GM12878 (cell line): ENCODE measurements around the gene GAS6. TPM values are rescaled to one million over a fixed set of nuclear protein-coding genes. Genes with fewer than 3 reads are reported as not detected.

Source experiments
- ATAC-seq: fragments of 200-7000 bp; cut with Tn5 transposase; 3 replicates; pipeline ENCODE4 v1.9.1; 2020; ENCODE audit warnings: mild to moderate bottlenecking, moderate library complexity
- BruUV-seq: library from RNA; stranded (reverse); fragments of 400-500 nt; replicated peaks from 2 replicates; lab custom pipeline; 2021; lab: Mats Ljungman, UMichigan
- CTCF ChIA-PET: fragments of 300-600 bp; sonication (Branson Sonifier 250); formaldehyde crosslinking; extraction: SDS; loops from one replicate; lab custom pipeline; 2021; ENCODE audit warnings: inconsistent platforms; lab: Yijun Ruan, JAX
- POLR2A ChIA-PET: fragments of 350-600 bp; formaldehyde crosslinking; extraction: SDS; loops from one replicate; lab custom pipeline; 2021; ENCODE audit warnings: inconsistent platforms; lab: Charles Lee
- RAD21 ChIA-PET: fragments of 300-600 bp; sonication (Branson Sonifier 250); formaldehyde crosslinking; loops from one replicate; lab custom pipeline; 2023; ENCODE audit warnings: antibody characterized with exemption; ENCODE audit not compliant: unreplicated experiment; lab: Charles Lee
- SMC1A ChIA-PET: fragments of 300-600 bp; sonication (Branson Sonifier 250); formaldehyde crosslinking; loops from one replicate; lab custom pipeline; 2023; ENCODE audit not compliant: unreplicated experiment, uncharacterized antibody; lab: Charles Lee
- DNase-seq: peaks from one replicate; pipeline ENCODE4 v3.0.0-alpha.2; 2011; ENCODE audit warnings: low read depth, low spot score
- FAIRE-seq: peaks from 3 replicates; lab custom pipeline; 2011; peaks lifted over from hg19 to GRCh38; lab: Jason Lieb, UNC
- H2AFZ ChIP-seq: 2 replicates; pipeline ENCODE4 v1.6.0; 2011; ENCODE audit warnings: low read depth, low read length, control low read depth; ENCODE audit not compliant: control insufficient read depth
- H3K27ac ChIP-seq: 2 replicates; pipeline ENCODE4 v1.5.1; 2011; ENCODE audit warnings: control low read depth; ENCODE audit not compliant: control insufficient read depth, insufficient read depth
- H3K27me3 ChIP-seq, 2 experiments: replicated peaks in 1 of 2; 2 replicates each; pipeline versions ENCODE4 v1.6.0 to v1.6.1; 2011; ENCODE audit warnings: low read length in 1 of 2; ENCODE audit not compliant: control insufficient read depth in 2 of 2, insufficient read depth in 2 of 2
- H3K36me3 ChIP-seq, 2 experiments: 2 replicates each; pipeline ENCODE4 v1.5.1; 2011; ENCODE audit warnings: low read length in 1 of 2; ENCODE audit not compliant: control insufficient read depth in 2 of 2, insufficient read depth in 2 of 2
- H3K4me1 ChIP-seq: 2 replicates; pipeline ENCODE4 v1.6.1; 2011; ENCODE audit warnings: mild to moderate bottlenecking, low read length, moderate library complexity, mixed read lengths; ENCODE audit not compliant: control insufficient read depth, insufficient read depth
- H3K4me2 ChIP-seq: 2 replicates; pipeline ENCODE4 v1.6.0; 2011; ENCODE audit warnings: control low read depth; ENCODE audit not compliant: control insufficient read depth, insufficient read depth
- H3K4me3 ChIP-seq: fragments of 200-600 bp; sonication (generic); 2 replicates; pipeline ENCODE4 v1.5.1; 2016
- H3K79me2 ChIP-seq: 2 replicates; pipeline ENCODE4 v1.6.0; 2011; ENCODE audit warnings: low read length; ENCODE audit not compliant: control insufficient read depth, insufficient read depth
- H3K9ac ChIP-seq: 2 replicates; pipeline ENCODE4 v1.8.0; 2011; ENCODE audit warnings: low read length, control low read depth, mixed read lengths; ENCODE audit not compliant: control insufficient read depth, insufficient read depth
- H3K9me3 ChIP-seq: replicated peaks from 3 replicates; pipeline ENCODE4 v1.5.1; 2011; ENCODE audit warnings: mild to moderate bottlenecking, low read length; ENCODE audit not compliant: control insufficient read depth, insufficient read depth
- H4K20me1 ChIP-seq: 2 replicates; pipeline ENCODE4 v1.6.0; 2011; ENCODE audit not compliant: control insufficient read depth, insufficient read depth
- BHLHE40 ChIP-seq, 2 experiments: fragments of 450-650 bp in 1 of 2; IDR thresholded peaks; 2 replicates each; pipeline ENCODE4 v1.6.1; 2011 to 2017; ENCODE audit warnings: low read depth in 2 of 2, borderline replicate concordance in 1 of 2, improper control_type of control experiment in 1 of 2, low read length in 1 of 2, mild to moderate bottlenecking in 1 of 2
- CBX3 ChIP-seq: fragments of 200-600 bp; sonication (generic); IDR thresholded peaks from 2 replicates; pipeline ENCODE4 v1.6.1; 2016; ENCODE audit warnings: low read depth, borderline replicate concordance
- MAX ChIP-seq: IDR thresholded peaks from 2 replicates; pipeline ENCODE4 v1.6.1; 2012; ENCODE audit warnings: low read depth, low read length, improper control_type of control experiment
- MYC ChIP-seq: IDR thresholded peaks from 2 replicates; pipeline ENCODE4 v1.6.1; 2011; ENCODE audit warnings: mild to moderate bottlenecking, low read length, moderate library complexity, inconsistent platforms; ENCODE audit not compliant: insufficient read depth, insufficient replicate concordance, insufficient read length, severe bottlenecking
- SMAD1 ChIP-seq: fragments of 450-650 bp; IDR thresholded peaks from 2 replicates; pipeline ENCODE4 v1.6.1; 2018; ENCODE audit warnings: mild to moderate bottlenecking, low read depth; ENCODE audit not compliant: partially characterized antibody
- SPI1 ChIP-seq: IDR thresholded peaks from 2 replicates; pipeline ENCODE4 v1.6.1; 2011; ENCODE audit warnings: low read depth, mild to moderate bottlenecking, low read length, moderate library complexity, borderline replicate concordance; ENCODE audit not compliant: insufficient read depth
- SRF ChIP-seq, 2 experiments: IDR thresholded peaks; 2 replicates each; pipeline ENCODE4 v1.6.1; 2011; ENCODE audit warnings: low read depth in 2 of 2, low read length in 2 of 2, mild to moderate bottlenecking in 1 of 2, moderate library complexity in 1 of 2
- ZNF207 ChIP-seq: fragments of 450-650 bp; IDR thresholded peaks from 2 replicates; pipeline ENCODE4 v1.6.1; 2014; ENCODE audit warnings: antibody characterized with exemption, mild to moderate bottlenecking, borderline replicate concordance
- WGBS: methylation state at CpG from one replicate; pipeline ENCODE4 v1.1.6; 2016; ENCODE audit warnings: low lambda C conversion rate; ENCODE audit not compliant: insufficient replicate concordance, insufficient coverage; ENCODE audit errors: missing lambda C conversion rate; 5-methylcytosine and 5-hydroxymethylcytosine counted together
- in situ Hi-C: fragments of 300-500 bp; cut with MboI; formaldehyde crosslinking; loops from 9 replicates; pipeline ENCODE4 v1.14.3; 2018; ENCODE audit warnings: mixed read lengths
- intact Hi-C: fragments of 100-400 bp; cut with micrococcal nuclease; formaldehyde crosslinking; loops from one replicate; pipeline ENCODE4 v1.14.2; 2022; ENCODE audit not compliant: unreplicated experiment
- polyA plus RNA-seq, 11 experiments: library from polyadenylated mRNA; depleted of rRNA in 4 of 11; unstranded in 6 of 11; stranded (reverse) in 5 of 11; fragments of >200 nt; fragmentation: Nextera tagmentation in 4 of 11; fragmentation: Illumina TruSeq in 1 of 11; extraction: Ambion mirVana in 4 of 11; extraction: Trizol in 1 of 11; gene quantifications; 1 replicate in 1 of 11; 2 replicates in 10 of 11; pipeline versions ENCODE4 v1.2.1 to v1.2.3, GENCODE V29; 2011 to 2016; ENCODE audit warnings: inconsistent platforms in 2 of 11, missing spikeins in 2 of 11, low read depth in 1 of 11
- total RNA-seq, 4 experiments: library from RNA; depleted of rRNA in 3 of 4; stranded (reverse); fragments of >200 nt in 3 of 4; fragmentation: Illumina TruSeq in 1 of 4; extraction: Trizol in 1 of 4; gene quantifications; 2 replicates each; pipeline versions ENCODE4 v1.2.1 to v1.2.3, GENCODE V29; 2013 to 2021
- TF ChIP-seq, protein P1 (sequence below): fragments of 450-650 bp; IDR thresholded peaks from 2 replicates; pipeline ENCODE4 v1.6.1; 2018; ENCODE audit warnings: mild to moderate bottlenecking, low read depth, moderate library complexity; ENCODE audit not compliant: partially characterized antibody

Gene GAS6
- total and polyA plus RNA-seq, 10 of the 15 experiments (the other 5 are each of a cell fraction or from before 2014, with no cell fraction given) = 0.03 to 0.59 (median 0.10) TPM; not detected in 2

DNA sequence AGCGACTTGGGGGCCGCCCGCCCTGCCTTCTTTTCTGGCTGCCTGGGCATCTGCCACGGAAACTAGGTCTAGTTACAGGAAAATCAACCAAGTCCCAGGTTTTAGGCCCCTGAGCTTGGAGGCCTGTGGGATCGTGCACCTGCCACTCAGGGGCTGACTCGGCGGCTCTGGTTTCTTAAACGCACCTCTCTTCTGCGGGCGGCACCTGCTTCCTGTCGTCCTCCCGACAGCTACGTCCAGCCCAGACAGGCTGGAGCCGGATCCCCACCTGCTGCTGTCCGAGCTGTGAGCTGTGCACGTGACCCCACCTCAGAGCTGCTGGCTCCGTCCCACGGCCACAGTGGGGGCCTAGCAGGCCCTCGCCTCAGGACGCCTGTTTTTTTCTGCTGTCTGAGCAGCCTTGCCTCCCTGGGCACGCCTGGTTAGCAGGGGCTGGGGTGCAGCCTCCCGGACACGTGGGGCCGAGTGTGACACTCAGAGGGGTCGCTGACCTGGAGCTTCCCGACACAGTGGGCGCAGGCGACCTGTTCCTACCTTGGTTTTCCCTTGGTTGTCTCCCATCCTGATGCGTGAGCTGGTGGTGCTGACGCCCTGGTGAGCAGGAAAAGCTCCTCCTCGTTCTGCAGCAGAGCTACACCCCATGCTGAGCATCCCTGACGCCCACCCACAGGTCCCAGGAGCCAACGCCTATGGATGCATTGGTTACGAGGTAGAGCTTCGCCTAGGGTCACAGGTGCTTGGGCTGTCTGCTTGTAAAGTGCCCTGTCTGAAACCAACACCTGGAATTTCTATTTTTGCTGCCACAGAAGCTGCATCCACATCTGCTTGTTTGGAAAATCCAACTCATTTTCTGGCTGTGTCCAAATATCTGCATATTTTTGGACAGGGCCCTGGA lies 87.4 kb downstream of the GAS6 start:
- ChIA-PET SMC1A (no interaction called here), RAD21 (no interaction called here), POLR2A (no interaction called here), CTCF (no interaction called here)
- ATAC-seq (no peak), FAIRE-seq (no peak), DNase-seq (no peak)
- no peak overlapping the region for H3K9ac ChIP-seq
- H3K4me2 ChIP-seq = no peak overlapping the region
- no peak overlapping the region for H2AFZ ChIP-seq
- H3K27ac ChIP-seq = no peak overlapping the region
- in situ Hi-C loops = no loop called here
- TF ChIP-seq MAX = no peak
- 0 out of 4 replicates have a peak, but pooled peaks of 1 of the 2 experiments have one; percentile 7 for TF ChIP-seq BHLHE40 (IDR thresholded peaks at IDR 0.05; ENCODE audit: borderline replicate concordance in 1 of 2, low read depth in 2 of 2, low read length in 1 of 2)
- TF ChIP-seq CBX3 = no peak
- no peaks in the 10 kb centered on the region for H3K79me2 ChIP-seq
- intact Hi-C loops = no loop called here
- no peaks in the 10 kb centered on the region; a peak in 1 of 4 replicates for H3K27me3 ChIP-seq
- H3K36me3 ChIP-seq = no peaks in the 10 kb centered on the region
- H3K9me3 ChIP-seq = no peaks in the 10 kb centered on the region
- WGBS = 33% methylated on average over 25 of the region's 35 CpGs
- H3K4me1 ChIP-seq = no peaks in the 10 kb centered on the region
- H4K20me1 ChIP-seq = no peaks in the 10 kb centered on the region
- H3K4me3 ChIP-seq = no peak overlapping the region
- BruUV-seq = no TSS peak

GRCh38 chr13:113775451-113776145 lies 88.3 kb downstream of the GAS6 start:
- no peaks in the 10 kb centered on the region for H3K4me1 ChIP-seq
- in situ Hi-C loops = no loop called here
- H2AFZ ChIP-seq = no peak overlapping the region
- no peak overlapping the region for H3K9ac ChIP-seq
- ATAC-seq = no peak
- H3K4me2 ChIP-seq = no peak overlapping the region
- no peak for DNase-seq
- no peak for TF ChIP-seq SMAD1
- no peak for TF ChIP-seq SRF (IDR thresholded peaks at IDR 0.05; ENCODE audit: low read depth in 2 of 2, low read length in 2 of 2)
- TF ChIP-seq, protein P1, sequence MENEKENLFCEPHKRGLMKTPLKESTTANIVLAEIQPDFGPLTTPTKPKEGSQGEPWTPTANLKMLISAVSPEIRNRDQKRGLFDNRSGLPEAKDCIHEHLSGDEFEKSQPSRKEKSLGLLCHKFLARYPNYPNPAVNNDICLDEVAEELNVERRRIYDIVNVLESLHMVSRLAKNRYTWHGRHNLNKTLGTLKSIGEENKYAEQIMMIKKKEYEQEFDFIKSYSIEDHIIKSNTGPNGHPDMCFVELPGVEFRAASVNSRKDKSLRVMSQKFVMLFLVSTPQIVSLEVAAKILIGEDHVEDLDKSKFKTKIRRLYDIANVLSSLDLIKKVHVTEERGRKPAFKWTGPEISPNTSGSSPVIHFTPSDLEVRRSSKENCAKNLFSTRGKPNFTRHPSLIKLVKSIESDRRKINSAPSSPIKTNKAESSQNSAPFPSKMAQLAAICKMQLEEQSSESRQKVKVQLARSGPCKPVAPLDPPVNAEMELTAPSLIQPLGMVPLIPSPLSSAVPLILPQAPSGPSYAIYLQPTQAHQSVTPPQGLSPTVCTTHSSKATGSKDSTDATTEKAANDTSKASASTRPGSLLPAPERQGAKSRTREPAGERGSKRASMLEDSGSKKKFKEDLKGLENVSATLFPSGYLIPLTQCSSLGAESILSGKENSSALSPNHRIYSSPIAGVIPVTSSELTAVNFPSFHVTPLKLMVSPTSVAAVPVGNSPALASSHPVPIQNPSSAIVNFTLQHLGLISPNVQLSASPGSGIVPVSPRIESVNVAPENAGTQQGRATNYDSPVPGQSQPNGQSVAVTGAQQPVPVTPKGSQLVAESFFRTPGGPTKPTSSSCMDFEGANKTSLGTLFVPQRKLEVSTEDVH = no peak
- TF ChIP-seq SPI1 = no peak
- no peak for TF ChIP-seq ZNF207
- no peak for TF ChIP-seq CBX3
- TF ChIP-seq MYC = no peak
- TF ChIP-seq, all 136 proteins: peak for 0
- no peaks in the 10 kb centered on the region for H4K20me1 ChIP-seq
- POLR2A ChIA-PET = no interaction called here
- no peak overlapping the region for H3K4me3 ChIP-seq
- H3K79me2 ChIP-seq = no peaks in the 10 kb centered on the region
- no peaks in the 10 kb centered on the region for H3K36me3 ChIP-seq
- intact Hi-C loops = no loop called here
- no peak for FAIRE-seq
- SMC1A ChIA-PET = no interaction called here
- H3K27me3 ChIP-seq = no peaks in the 10 kb centered on the region; a peak in 1 of 4 replicates
- no peaks in the 10 kb centered on the region for H3K9me3 ChIP-seq
- BruUV-seq = no TSS peak
- CTCF ChIA-PET = no interaction called here
- WGBS = 57% methylated on average over 25 of the region's 28 CpGs
- RAD21 ChIA-PET = no interaction called here
- no peak overlapping the region for H3K27ac ChIP-seq
